GM20431 (cell line): ENCODE measurements around the gene CACNA1C.
"Not testable (repeated sequence)": the region's sequence is repeated elsewhere in the genome, so short reads cannot be mapped to it uniquely, and the experiment has no call there.

Experiments used
- in situ Hi-C: fragments of 300-500 bp; cut with MseI, MboI; formaldehyde crosslinking; loops from one replicate; pipeline ENCODE4 v1.15.0; 2020; ENCODE audit warnings: low sequenced_read_pairs; ENCODE audit not compliant: unreplicated experiment

CACNA1C gene

DNA sequence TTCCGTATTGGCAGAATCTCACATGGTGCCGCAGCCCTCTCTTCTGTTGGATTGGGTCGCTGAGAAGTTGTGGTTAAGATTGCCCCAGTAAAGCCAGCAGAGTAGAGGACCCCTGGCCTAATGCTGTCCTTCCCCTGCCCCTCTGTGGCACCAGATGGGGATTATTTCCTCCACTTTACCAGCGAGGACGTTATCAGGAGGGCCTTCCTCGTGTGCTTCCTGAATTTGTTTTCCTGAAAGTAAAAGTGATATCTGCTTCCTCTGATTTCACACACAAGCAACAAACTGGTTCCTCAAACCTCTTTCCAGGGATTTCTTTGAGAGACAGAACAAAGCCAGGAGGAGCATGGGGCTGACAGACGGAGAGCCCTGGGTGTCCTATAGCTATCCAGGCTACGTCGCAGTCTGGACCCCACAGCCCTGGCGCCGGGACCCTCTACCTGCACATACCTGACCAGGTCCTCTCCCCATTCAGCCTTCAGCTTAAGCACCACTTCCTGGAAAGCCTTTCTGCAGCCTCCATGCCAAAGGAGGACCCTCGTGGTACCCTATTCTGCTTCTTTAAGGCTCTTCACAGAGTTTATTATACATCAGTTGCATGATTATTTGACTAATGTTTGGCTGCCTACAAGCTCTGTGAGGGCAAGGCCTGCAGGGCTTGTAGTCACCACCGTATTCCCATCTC is 427.2 kb downstream of the CACNA1C start:
- in situ Hi-C loops, result no loop called here

DNA sequence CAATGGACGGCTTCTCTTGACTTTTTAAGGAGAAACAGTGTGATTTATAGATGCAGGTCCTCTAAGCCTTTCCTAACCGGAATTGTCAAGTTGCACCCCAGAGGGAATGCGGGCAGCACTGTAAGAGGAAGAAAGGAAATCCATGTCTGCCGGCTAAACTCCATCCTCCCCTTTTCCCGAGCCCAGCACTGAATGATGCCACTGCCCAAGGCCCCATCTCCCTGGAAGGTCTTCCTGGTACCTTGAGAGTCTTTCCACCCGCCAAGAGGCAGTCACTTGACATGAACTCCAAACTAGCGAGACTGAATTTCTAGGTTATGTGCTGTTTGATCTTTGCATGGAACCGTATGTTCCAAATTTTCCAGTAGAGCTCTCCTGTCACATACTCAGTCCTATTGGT is 428.6 kb downstream of the CACNA1C start:
- in situ Hi-C loops, result no loop called here

DNA sequence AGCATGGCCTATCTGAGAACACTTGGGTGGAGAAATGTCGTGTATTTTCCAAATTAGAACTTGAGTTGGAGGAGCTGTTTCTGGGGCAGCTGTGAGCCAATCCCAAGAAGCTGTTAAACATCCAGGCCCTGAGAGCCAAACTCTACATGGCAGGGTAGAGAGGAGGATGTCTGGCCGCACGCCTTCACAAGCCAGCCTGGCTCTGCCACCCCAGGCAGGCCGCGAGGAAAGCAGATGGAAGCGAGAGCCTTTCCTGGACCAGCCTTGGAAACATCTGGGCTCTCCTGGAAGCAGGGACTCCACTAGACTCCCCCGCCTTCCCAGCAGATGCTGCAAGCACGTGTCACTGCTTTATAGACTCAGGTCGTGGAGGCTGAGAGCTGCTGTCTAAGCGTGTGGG is 429.2 kb downstream of the CACNA1C start:
- in situ Hi-C loops, result no loop called here

DNA sequence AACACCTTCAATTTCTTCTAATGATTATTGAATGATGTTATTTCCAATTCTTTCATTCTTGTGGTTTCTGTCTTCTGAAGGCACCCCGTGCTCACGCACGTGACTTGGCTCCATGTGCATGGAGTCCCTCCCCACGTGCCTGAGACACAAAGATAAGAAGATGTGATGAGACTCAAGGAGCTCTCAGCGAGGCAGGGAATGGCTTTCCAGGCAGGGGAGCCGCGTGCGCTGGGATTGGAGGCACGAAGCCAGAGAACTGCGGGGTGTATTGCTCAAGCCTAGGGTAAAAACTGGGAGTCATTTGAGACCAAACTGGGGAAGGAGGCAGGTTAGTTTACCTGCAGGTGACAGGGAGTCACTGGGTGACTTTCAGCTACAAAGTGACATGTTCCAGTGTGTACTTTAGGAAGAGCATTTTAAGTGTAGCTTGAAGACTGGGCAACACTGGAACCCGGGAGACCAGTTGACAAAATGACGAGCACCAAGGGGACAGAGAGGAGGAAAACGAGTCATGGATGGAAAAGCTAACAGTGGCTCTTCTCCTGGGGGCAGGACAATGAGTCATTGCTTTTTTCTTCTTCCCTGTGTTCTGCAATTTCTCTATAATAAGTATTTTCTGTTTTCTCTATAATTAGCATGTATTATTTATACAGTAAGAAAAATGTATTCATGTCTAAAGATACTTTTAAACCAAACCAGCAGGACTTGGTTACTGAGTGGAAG is 430.3 kb downstream of the CACNA1C start:
- in situ Hi-C loops, result no loop called here

DNA sequence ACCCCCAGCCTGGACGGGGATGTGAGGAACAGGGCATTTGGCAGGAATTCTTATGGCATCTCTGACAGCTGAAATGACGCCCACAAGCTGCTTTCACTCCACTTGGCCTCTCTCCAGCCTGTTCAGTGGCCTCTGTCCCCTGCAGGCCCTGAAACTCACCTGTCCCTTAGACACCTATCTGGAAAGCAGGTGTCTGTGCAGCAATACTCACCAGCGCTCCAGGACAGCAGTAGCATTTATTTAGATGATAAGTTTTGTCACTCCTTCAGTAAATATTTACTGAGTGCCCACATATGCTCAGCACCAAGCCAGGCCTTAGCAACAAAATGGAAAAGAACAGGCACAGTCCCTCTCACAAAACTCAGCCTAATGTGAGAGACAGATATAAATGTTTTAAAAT is 430.9 kb downstream of the CACNA1C start:
- in situ Hi-C loops, result no loop called here

DNA sequence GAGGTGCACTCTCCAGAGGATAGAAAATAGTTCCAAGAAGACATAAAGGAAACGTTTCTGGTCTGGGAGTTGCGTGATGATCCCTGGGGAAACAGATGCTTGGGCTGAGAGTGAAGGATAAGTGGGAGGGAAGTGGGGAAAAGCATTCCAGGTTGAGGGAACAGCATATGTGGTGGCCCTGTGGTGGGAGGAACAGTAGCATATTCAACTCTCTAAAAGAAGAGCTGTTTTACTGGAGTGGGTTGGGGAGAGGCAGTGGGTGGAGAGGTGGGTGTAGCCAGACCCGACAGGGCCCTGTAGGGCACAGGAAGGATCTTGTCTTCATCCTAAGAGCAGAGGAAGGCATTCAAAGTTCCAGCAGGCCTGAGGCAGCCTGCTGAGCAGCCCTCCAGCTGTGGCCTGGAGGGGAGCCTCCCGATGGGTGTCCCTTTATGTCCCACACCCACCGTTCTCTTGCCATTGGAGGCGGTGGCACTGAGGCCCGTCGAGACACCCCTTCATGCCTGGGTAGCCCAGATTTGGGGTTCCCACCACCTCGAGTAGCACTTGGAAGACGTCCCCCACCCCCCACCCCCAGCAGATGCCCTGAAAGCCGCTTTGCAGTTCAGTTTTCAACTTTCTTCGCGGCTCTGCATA is 431.5 kb downstream of the CACNA1C start:
- in situ Hi-C loops, result no loop called here

DNA sequence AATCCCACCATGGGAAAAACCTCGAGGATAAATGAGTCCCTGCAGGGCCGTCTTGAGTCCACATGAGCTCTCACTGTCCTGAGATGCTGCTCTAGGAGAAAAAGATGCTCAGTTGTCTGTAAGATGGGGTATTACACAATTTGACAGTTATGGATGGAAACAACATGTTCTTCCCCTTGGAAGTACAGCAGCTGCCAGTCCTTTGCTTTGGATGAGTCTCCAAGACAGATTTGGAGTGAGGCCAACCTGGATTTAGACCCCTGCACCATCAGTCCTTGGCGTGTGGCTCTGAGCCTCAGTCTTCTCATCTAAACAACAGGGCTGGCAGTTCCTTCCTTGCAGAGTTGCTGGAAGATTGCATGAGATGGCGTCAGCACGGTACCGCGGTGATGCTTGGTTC is 432.9 kb downstream of the CACNA1C start:
- in situ Hi-C loops, result no loop called here

DNA sequence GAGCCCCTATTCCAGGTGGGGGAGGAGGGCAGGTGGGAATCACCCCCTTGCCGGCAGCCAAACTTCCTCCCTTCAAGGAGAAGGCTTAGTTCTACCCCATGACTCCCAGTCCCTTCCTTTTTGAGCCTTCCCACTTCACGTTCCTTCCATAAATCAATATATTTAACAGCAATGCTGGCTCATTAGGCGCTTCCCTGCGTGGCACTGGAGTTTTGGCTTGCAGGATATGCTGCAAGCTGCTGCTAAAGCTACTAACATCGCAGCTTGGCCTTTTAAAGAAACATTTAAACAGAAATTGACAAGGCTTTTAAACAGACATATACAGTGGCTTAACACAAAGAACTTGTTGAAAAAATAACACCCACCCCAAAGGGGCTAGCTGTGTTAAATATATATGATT is 434.0 kb downstream of the CACNA1C start:
- in situ Hi-C loops, result no loop called here

DNA sequence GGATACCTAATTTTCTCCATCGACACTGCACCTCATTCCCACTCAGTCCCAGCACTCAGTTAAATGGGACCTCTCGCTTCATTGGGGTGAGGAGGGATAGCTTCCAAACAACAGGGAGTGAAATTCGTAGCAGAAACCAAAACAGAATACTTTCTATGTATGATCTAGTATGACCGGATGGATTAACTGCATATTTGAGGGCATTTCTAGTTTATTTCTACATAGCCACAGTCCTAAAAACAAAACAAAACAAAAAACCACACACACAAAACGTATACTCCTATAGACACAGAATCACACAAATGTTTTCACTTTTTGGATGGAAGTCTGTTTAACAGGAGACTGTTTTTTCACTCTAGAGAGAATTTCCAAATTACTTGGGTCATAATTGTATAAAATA is 434.5 kb downstream of the CACNA1C start:
- in situ Hi-C loops, result no loop called here

DNA sequence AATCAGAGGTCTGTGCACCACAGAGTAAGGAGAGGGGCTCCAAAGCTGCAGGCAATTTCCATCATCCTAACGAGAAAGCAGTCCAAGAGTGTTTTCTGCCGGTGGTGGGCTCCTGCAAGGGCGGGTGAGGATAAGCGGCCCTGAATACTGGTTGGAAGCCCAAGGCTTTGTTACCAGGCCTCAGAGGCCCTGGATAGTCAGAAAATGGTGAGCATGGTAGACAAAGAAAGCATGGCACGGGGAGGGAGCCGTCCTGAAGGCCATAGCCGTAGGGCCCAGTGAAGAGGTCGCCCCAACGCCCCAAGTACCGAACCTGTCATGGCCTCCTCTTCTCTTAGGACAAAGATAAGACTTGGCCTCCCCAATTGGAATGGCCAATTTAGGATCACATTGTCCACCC is 435.3 kb downstream of the CACNA1C start:
- in situ Hi-C loops, result no loop called here

DNA sequence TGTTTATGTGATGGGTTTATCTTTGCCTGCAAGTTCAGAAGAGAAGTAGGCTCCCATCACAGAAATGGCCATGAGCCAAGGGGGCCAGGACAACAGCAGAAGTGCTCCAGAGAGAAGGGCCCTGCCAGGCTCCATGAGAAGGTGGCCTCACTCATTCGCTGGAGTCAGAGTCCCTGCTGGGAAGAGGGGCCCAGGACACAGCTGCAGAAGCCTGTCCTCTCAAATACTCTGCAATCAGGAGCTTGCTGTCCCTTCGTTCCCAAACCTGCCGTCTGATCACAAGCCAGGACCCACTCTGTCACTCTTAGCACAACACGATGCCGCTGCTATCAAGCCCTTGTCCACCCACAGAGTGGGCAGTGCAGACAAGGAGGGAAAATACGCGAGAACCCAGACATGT is 435.8 kb downstream of the CACNA1C start:
- in situ Hi-C loops, result no loop called here

DNA sequence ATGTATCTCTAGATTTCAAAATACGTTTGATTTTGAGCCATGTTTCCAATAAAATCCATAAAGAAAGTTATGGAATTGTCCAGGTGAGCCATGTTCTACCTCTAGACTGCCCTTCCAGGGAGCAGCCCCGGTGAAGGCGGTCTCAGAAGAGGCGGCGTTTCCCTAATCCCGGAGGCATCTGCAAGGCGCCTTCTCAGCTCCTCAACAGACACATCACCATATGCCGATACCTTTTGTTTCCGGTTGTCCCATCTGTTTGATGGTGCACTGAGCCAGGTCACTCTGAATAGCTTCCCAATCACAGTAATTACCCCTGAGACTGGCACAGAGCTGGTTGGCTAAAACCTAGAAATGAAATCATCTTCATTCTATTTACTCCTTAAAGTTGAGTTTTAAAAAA is 436.5 kb downstream of the CACNA1C start:
- in situ Hi-C loops, result no loop called here

DNA sequence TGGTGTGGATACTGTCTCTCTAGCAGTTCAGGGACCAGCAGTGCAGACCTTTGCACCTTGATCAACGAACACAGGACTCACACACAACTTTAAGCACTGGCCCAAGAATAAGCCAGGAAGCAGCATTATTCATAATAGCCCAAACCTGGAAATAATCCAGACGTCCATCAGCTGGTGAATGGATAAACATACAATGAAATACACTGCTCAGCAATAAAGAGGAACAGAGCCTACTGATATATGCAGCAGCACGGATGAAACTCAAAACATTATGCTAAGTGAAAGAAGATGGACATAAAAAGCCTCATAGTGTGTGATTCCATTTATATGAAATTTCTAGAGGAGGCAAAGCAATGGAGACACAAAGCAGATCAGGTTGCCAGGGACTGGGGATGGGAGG is 438.0 kb downstream of the CACNA1C start:
- in situ Hi-C loops, result no loop called here

DNA sequence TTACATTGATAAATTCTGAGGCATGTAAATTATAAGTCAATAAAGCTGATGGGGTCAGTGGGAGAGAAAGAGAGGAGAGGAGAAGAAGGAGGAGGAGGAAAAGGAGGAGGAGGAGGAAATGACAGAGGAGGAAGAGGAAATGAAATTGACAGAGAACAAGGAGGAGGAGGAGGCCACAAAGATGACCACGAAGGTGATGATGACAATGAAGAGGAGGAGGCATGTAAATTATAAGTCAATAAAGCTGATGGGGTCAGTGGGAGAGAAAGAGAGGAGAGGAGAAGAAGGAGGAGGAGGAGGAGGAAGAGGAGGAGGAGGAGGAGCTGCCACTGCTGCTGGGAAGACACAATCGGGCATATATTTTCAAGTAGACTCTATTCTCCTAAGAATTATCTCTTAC is 438.6 kb downstream of the CACNA1C start:
- in situ Hi-C loops, result not testable (repeated sequence)

DNA sequence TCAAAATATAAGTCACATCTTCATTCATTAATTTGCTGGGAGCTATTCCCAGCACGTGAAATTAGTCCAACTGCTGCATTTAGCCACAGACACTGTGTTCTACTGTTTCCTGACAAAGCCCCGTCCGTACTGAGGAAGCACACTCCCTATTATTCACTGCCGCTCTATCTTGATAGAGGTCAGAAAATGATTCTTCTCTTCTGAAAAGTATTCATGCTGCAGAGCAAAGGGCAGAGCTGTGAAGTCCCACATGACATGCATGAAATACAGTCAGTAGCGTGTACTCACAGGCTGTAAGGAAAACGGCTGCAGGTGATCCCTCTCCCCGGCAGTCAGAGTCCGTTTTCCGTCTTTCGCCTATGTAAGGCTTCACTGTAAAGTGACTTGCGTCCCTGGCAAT is 439.4 kb downstream of the CACNA1C start:
- in situ Hi-C loops, result no loop called here

DNA sequence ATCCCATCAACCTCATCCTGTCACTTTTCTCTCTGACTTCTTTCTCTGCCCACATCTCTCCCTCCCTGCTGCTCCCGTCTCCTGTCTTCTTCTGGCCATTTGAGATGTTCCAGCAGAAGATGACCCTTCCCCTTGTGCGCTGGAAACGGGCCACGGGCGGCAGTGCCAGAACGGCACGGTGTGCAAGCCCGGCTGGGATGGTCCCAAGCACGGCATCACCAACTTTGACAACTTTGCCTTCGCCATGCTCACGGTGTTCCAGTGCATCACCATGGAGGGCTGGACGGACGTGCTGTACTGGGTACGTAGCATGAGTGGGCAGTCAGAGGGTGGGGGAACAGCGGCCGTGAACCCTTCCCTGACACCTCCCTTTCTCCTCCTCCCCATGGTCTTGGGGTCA is 440.3 kb downstream of the CACNA1C start:
- in situ Hi-C loops, result no loop called here

DNA sequence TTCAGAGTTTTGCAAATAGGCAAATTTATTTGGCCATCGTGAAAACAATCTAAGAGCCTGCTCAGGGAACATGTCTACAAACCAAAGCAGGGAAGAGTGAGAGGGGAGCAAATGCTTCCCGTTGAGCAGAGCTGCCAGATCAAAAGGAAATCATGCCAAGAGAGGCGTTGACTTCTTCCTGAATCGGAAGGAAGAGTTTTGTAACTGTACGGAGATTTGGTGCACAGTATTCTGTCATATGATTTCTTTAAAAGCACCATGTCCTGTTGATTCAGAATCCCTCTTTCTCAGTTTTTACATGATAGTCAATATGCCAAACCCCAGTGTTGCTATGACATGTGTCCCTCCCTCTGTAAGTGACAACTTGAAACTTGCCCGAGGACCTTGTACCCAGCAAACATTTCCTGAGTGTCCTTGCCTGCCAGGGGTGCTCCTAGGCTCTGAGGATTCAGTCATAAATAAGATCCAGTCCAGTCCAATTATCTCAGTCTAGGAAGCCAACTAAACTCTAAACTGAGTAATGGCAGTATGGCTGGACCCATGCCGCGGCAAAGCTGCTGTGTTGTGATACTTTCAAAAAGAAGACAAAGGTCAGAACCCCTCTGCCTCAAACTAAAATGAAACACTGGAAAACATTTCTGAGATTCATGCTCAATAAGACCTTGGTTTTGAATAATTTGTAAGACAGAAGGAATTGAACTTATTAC is 441.9 kb downstream of the CACNA1C start:
- in situ Hi-C loops, result no loop called here

DNA sequence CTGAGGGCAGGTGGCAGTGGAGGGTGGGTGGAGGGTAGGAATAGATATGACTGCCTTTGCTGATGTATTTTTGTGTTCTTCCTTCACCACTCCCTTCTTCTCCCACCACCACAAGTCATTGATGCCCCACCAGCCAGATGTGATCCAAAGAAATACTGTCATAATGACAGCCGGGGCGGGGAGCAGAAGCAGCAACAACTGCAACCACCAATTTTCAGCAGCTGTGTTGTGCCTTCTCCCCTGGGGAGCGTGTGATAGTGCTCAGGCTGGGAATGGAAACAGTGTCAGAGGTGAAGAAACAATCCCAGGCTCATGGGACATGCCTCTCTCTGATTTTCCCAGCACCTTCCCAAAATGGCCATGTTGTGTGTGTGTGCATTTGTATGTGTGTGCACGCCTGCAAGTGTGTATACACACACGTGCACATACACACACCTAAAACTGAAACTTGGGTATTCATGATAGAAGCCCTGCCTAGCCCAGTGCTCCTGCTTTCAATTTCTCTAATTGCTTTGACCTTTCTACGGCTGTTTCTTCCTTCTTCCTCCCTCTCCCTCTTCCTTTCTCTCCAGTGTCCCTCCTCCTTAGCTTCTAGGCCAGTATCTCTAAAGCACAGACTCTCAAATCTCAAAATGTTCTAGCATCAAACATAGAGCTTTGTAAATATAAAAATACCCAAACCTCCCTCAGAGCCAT is 442.8 kb downstream of the CACNA1C start:
- in situ Hi-C loops, result no loop called here

DNA sequence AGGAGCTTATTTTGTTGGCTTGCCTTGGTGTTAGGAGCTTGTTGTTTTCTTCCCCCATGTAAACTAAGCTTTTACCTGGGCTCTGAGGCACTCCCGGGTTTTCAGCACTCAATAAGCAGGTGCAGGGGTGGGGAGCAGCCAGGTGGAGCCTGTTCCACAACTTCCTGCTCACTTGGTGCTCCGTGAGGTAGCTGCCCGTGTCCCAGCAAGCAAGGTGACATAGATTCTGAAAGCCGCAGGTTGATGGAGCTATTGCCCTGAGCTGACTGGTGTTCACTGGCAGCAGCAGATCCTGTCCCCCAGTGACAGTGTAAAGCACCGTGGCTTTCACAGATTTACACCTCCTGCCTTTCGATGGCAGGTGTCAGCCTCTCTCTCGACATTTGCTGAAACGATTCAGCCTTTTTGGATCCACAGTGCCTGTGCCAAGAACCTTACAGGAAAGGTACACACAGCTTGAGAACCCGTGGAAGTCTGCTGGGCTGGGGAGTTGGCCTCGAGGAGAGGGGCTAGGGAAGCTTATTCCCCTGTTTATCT is 446.2 kb downstream of the CACNA1C start:
- in situ Hi-C loops, result no loop called here
